ENCODE measurements around the gene DNAL4. TPM values are rescaled to one million over a fixed set of nuclear protein-coding genes. Genes with fewer than 3 reads are reported as not detected.
A peak's percentile ranks its signal among the peaks of the same experiment; 100 is the strongest.

The DNAL4 gene
- 32.6 and 44.3 TPM in 2 replicates for total RNA-seq

GRCh38 chr22:38793721-38794466, at the start of gene DNAL4:
Gene DNAL4, minus strand, starts transcription at chr22:38794143. Its CDS starts 11,412 bp downstream, at chr22:38782731.
- DNase-seq (ENCODE audit: low read depth) (peak; percentile 98), FAIRE-seq (peak; percentile 83)
- TF ChIP-seq, protein P1, sequence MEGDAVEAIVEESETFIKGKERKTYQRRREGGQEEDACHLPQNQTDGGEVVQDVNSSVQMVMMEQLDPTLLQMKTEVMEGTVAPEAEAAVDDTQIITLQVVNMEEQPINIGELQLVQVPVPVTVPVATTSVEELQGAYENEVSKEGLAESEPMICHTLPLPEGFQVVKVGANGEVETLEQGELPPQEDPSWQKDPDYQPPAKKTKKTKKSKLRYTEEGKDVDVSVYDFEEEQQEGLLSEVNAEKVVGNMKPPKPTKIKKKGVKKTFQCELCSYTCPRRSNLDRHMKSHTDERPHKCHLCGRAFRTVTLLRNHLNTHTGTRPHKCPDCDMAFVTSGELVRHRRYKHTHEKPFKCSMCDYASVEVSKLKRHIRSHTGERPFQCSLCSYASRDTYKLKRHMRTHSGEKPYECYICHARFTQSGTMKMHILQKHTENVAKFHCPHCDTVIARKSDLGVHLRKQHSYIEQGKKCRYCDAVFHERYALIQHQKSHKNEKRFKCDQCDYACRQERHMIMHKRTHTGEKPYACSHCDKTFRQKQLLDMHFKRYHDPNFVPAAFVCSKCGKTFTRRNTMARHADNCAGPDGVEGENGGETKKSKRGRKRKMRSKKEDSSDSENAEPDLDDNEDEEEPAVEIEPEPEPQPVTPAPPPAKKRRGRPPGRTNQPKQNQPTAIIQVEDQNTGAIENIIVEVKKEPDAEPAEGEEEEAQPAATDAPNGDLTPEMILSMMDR (IDR thresholded peaks at IDR 0.05; ENCODE audit: insufficient read depth, low read length, severe bottlenecking), result no peak
- H3K36me3 ChIP-seq (ENCODE audit: control insufficient read depth, insufficient read depth, low read length), result peaks cover 2% of the 10 kb centered on the region
- no peaks in the 10 kb centered on the region for H3K27me3 ChIP-seq (ENCODE audit: control insufficient read depth, insufficient read depth, low read length)
- H3K4me3 ChIP-seq (ENCODE audit: low read depth, low read length), result peak within 1 kb of the TSS; percentile 82

DNA sequence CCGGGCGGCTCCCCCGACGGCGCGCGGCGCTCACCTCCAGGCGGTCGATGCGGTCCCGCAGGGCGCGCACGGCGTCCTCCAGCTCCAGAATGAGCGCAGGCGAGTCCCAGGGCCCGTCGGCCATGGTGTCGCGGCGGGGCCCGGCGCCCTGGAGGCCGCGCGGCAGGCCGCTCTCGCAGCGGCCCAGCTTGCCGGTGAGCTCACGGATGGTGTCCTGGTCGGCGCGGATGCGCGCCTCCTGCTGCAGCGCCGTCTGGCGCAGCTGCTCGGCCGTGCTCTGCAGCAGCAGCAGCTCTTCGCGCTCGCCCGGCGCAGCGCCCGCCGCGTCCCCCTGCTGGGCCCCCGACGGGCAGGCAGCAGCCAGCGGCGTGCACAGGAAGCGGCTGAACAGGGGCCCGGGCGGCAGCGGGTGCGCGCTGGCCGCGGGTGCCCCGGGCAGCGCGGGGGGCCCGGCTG, 49.3 kb upstream of the DNAL4 start:
- DNase-seq (ENCODE audit: low read depth), result peak; percentile 16

GRCh38 chr22:38842512-38843200, 48.7 kb upstream of the DNAL4 start:
- Histone ChIP-seq H3K4me3 (ENCODE audit: low read depth, low read length) (no peak overlapping the region), H3K36me3 (ENCODE audit: control insufficient read depth, insufficient read depth, low read length) (no peaks in the 10 kb centered on the region), H3K27me3 (ENCODE audit: control insufficient read depth, insufficient read depth, low read length) (peaks cover 25% of the 10 kb centered on the region)
- FAIRE-seq (no peak), DNase-seq (ENCODE audit: low read depth) (no peak)
- TF ChIP-seq, protein P1 (IDR thresholded peaks at IDR 0.05; ENCODE audit: insufficient read depth, low read length, severe bottlenecking), result no peak

More for the DNA sequence above, 49.3 kb upstream of the DNAL4 start:
- TF ChIP-seq, protein P1 (IDR thresholded peaks at IDR 0.05; ENCODE audit: insufficient read depth, low read length, severe bottlenecking), result peak; percentile 29
- no peaks in the 10 kb centered on the region for H3K36me3 ChIP-seq (ENCODE audit: control insufficient read depth, insufficient read depth, low read length)
- H3K27me3 ChIP-seq (ENCODE audit: control insufficient read depth, insufficient read depth, low read length), result peaks cover 29% of the 10 kb centered on the region
- FAIRE-seq, result no peak
- peak overlapping the region; percentile 8 for H3K4me3 ChIP-seq (ENCODE audit: low read depth, low read length)

- Histone ChIP-seq H3K27me3 (ENCODE audit: control insufficient read depth, insufficient read depth, low read length) (peaks cover 25% of the 10 kb centered on the region), H3K4me3 (ENCODE audit: low read depth, low read length) (no peak overlapping the region), H3K36me3 (ENCODE audit: control insufficient read depth, insufficient read depth, low read length) (no peaks in the 10 kb centered on the region)
- FAIRE-seq (no peak), DNase-seq (ENCODE audit: low read depth) (no peak)
- TF ChIP-seq, protein P1 (IDR thresholded peaks at IDR 0.05; ENCODE audit: insufficient read depth, low read length, severe bottlenecking), result no peak
Observed at GRCh38 chr22:38841635-38842034, 47.7 kb upstream of the DNAL4 start.

DNA sequence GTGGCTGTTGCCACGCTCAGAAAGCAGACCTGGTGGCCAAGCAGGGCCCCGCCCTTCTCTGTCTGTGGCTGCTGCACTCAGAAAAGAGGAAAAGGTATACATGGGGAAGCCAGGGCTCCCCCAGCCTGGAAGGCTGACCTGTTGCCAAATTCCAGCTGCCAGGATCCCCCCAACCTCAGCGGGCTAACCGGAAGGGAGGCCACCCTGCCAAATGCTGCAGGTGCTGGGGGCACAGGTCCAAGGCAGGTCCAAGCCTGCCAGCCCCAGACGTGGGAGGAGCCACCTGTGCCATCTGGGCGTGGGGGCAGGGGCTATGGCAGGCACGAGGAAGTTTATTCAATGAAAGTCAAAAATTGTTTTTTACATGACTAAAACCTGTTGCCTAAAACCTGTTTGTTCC, 47.3 kb upstream of the DNAL4 start:
- FAIRE-seq, result no peak
- DNase-seq (ENCODE audit: low read depth), result no peak
- H3K36me3 ChIP-seq (ENCODE audit: control insufficient read depth, insufficient read depth, low read length), result no peaks in the 10 kb centered on the region
- TF ChIP-seq, protein P1 (IDR thresholded peaks at IDR 0.05; ENCODE audit: insufficient read depth, low read length, severe bottlenecking), result no peak
- H3K27me3 ChIP-seq (ENCODE audit: control insufficient read depth, insufficient read depth, low read length), result peaks cover 25% of the 10 kb centered on the region
- no peak overlapping the region for H3K4me3 ChIP-seq (ENCODE audit: low read depth, low read length)

All from bronchial epithelial cell (primary cell).